ENCODE data around the gene COPG2. TPM values are rescaled to one million over a fixed set of nuclear protein-coding genes. Genes with fewer than 3 reads are reported as not detected.

Gene COPG2
- total and polyA plus RNA-seq, 2 of the 13 experiments (the other 11 are each of a cell fraction or from before 2014, with no cell fraction given), result 14.1 to 17.7 TPM

DNA sequence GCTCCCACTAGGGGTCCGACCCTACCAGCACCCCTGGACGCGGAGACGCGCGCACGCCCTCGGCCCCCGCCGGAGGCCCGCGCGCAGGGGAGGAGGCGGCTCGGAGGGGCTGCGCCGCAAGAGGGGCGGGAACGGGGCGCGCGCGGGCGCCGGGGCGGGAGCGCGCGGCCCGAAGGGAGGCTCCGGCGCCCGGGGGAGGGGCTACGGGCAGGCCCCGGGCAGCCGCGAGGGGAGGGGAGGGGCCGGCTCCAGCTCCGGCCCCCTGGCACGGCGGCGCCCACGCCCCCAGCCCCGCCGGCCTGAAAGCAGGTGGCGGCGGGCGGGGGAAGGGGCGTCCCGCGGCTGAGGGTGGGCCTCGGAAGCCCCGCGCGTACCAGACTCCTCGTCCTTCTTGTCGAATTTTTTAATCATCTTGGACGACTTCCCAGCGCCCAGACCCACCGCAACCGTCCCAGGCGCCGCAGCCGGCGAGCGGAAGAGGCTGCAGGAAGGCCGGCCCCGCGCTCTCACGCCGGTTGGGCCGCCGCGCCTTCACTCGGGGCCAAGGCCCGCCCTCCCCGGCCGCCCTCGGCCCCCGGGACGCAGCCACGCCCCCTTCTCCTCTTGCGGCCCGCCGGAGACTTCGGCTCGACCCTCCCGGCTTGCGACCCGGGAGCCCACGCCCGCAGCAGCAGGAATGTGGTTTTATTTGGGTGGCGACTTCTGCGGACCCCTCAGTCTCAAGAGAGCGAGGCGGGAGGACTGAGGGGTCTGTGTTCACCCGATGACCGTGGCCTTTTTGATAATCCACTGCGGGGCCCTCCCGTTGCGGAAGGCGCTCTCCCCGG is at the start of gene COPG2 (continued):
- TF ChIP-seq, protein P1, sequence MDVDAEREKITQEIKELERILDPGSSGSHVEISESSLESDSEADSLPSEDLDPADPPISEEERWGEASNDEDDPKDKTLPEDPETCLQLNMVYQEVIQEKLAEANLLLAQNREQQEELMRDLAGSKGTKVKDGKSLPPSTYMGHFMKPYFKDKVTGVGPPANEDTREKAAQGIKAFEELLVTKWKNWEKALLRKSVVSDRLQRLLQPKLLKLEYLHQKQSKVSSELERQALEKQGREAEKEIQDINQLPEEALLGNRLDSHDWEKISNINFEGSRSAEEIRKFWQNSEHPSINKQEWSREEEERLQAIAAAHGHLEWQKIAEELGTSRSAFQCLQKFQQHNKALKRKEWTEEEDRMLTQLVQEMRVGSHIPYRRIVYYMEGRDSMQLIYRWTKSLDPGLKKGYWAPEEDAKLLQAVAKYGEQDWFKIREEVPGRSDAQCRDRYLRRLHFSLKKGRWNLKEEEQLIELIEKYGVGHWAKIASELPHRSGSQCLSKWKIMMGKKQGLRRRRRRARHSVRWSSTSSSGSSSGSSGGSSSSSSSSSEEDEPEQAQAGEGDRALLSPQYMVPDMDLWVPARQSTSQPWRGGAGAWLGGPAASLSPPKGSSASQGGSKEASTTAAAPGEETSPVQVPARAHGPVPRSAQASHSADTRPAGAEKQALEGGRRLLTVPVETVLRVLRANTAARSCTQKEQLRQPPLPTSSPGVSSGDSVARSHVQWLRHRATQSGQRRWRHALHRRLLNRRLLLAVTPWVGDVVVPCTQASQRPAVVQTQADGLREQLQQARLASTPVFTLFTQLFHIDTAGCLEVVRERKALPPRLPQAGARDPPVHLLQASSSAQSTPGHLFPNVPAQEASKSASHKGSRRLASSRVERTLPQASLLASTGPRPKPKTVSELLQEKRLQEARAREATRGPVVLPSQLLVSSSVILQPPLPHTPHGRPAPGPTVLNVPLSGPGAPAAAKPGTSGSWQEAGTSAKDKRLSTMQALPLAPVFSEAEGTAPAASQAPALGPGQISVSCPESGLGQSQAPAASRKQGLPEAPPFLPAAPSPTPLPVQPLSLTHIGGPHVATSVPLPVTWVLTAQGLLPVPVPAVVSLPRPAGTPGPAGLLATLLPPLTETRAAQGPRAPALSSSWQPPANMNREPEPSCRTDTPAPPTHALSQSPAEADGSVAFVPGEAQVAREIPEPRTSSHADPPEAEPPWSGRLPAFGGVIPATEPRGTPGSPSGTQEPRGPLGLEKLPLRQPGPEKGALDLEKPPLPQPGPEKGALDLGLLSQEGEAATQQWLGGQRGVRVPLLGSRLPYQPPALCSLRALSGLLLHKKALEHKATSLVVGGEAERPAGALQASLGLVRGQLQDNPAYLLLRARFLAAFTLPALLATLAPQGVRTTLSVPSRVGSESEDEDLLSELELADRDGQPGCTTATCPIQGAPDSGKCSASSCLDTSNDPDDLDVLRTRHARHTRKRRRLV (CRISPR knock-in tag; IDR thresholded peaks at IDR 0.05), result no peak
- TF ChIP-seq ZNF230 (CRISPR knock-in tag; IDR thresholded peaks at IDR 0.05) (no peak), SIN3A (IDR thresholded peaks at IDR 0.05; ENCODE audit: borderline replicate concordance, low read depth, low read length) (peak; percentile 39; the same call in 1 of the 2 replicates), RARA (CRISPR knock-in tag; IDR thresholded peaks at IDR 0.05) (no peak; the same call in 1 of the 2 replicates), ZNF883 (CRISPR knock-in tag; IDR thresholded peaks at IDR 0.05; ENCODE audit: not compliant biosample characterization) (no peak), ZFP41 (CRISPR knock-in tag; IDR thresholded peaks at IDR 0.05; ENCODE audit: borderline replicate concordance) (no peak), NFYB (CRISPR knock-in tag; IDR thresholded peaks at IDR 0.05) (peak; percentile 83), ISL2 (CRISPR knock-in tag; IDR thresholded peaks at IDR 0.05) (no peak; the same call in 1 of the 2 replicates), ZMYM2 (CRISPR knock-in tag; IDR thresholded peaks at IDR 0.05) (no peak), RFXANK (CRISPR knock-in tag; IDR thresholded peaks at IDR 0.05) (no peak), TBL1XR1 (IDR thresholded peaks at IDR 0.05; ENCODE audit: borderline replicate concordance, low read length, partially characterized antibody) (no peak), ZNF260 (CRISPR knock-in tag; IDR thresholded peaks at IDR 0.05; ENCODE audit: borderline replicate concordance, low read depth) (no peak), CENPT (CRISPR knock-in tag; IDR thresholded peaks at IDR 0.05; ENCODE audit: low read depth) (no peak), SP5 (CRISPR knock-in tag; IDR thresholded peaks at IDR 0.05; ENCODE audit: borderline replicate concordance, low read depth) (0 out of 2 replicates have a peak, but pooled peaks have one; percentile 48)
- TF ChIP-seq, protein P2, sequence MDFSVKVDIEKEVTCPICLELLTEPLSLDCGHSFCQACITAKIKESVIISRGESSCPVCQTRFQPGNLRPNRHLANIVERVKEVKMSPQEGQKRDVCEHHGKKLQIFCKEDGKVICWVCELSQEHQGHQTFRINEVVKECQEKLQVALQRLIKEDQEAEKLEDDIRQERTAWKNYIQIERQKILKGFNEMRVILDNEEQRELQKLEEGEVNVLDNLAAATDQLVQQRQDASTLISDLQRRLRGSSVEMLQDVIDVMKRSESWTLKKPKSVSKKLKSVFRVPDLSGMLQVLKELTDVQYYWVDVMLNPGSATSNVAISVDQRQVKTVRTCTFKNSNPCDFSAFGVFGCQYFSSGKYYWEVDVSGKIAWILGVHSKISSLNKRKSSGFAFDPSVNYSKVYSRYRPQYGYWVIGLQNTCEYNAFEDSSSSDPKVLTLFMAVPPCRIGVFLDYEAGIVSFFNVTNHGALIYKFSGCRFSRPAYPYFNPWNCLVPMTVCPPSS (IDR thresholded peaks at IDR 0.05), result no peak
- TF ChIP-seq, protein P3, sequence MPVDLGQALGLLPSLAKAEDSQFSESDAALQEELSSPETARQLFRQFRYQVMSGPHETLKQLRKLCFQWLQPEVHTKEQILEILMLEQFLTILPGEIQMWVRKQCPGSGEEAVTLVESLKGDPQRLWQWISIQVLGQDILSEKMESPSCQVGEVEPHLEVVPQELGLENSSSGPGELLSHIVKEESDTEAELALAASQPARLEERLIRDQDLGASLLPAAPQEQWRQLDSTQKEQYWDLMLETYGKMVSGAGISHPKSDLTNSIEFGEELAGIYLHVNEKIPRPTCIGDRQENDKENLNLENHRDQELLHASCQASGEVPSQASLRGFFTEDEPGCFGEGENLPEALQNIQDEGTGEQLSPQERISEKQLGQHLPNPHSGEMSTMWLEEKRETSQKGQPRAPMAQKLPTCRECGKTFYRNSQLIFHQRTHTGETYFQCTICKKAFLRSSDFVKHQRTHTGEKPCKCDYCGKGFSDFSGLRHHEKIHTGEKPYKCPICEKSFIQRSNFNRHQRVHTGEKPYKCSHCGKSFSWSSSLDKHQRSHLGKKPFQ (CRISPR knock-in tag; IDR thresholded peaks at IDR 0.05; ENCODE audit: insufficient replicate concordance), result no peak
- TF ChIP-seq, protein P4, sequence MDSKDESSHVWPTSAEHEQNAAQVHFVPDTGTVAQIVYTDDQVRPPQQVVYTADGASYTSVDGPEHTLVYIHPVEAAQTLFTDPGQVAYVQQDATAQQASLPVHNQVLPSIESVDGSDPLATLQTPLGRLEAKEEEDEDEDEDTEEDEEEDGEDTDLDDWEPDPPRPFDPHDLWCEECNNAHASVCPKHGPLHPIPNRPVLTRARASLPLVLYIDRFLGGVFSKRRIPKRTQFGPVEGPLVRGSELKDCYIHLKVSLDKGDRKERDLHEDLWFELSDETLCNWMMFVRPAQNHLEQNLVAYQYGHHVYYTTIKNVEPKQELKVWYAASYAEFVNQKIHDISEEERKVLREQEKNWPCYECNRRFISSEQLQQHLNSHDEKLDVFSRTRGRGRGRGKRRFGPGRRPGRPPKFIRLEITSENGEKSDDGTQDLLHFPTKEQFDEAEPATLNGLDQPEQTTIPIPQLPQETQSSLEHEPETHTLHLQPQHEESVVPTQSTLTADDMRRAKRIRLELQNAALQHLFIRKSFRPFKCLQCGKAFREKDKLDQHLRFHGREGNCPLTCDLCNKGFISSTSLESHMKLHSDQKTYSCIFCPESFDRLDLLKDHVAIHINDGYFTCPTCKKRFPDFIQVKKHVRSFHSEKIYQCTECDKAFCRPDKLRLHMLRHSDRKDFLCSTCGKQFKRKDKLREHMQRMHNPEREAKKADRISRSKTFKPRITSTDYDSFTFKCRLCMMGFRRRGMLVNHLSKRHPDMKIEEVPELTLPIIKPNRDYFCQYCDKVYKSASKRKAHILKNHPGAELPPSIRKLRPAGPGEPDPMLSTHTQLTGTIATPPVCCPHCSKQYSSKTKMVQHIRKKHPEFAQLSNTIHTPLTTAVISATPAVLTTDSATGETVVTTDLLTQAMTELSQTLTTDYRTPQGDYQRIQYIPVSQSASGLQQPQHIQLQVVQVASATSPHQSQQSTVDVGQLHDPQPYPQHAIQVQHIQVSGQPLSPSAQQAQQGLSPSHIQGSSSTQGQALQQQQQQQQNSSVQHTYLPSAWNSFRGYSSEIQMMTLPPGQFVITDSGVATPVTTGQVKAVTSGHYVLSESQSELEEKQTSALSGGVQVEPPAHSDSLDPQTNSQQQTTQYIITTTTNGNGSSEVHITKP (CRISPR knock-in tag; IDR thresholded peaks at IDR 0.05; ENCODE audit: low read depth), result no peak
